ENCODE data around the gene LNP1.

LNP1 gene

DNA sequence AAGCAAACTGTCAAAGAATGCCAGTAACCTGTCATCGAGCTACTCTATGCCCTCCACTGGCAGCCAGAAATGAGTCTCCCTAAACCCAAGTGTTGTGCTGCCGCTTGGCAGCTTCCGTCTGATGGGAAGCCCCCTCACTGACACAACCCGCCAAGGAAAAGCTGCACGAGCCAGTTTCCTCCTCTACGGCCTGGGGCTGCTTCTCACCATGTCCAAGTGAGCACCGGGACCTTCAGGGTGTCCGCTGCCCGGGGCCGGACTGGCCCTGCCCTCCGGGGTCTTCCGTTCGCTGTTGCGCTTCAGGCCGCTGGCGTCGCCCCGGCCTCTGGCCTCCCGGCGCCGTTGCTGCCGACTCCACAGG is 940 bp upstream of the LNP1 start:
- no peak for DNase-seq

DNA sequence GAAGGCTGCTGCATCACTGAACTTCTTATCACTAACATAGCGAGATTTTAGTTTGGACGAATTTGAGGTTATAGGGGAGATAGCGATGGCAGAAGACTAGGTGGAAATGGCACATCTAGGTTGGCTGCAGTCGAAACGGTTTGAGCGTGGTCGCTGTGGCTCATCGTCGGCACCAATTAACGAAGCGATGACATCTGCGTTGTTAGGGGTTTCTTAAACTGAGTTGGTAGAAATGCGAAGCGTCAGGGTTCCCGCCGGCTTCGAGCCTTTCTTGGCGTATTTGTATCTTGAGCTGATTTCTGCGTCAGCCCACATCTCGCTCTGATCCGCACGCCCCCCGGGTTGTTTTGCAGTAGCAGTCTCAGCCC is 319 bp downstream of the LNP1 start:
- DNase-seq = peak in 1 of 2 experiments; percentile 60

GRCh38 chr3:100402256-100402655 is 917 bp downstream of the LNP1 start:
- DNase-seq = no peak

GRCh38 chr3:100402891-100403290 is 1.6 kb downstream of the LNP1 start:
- DNase-seq = no peak

DNA sequence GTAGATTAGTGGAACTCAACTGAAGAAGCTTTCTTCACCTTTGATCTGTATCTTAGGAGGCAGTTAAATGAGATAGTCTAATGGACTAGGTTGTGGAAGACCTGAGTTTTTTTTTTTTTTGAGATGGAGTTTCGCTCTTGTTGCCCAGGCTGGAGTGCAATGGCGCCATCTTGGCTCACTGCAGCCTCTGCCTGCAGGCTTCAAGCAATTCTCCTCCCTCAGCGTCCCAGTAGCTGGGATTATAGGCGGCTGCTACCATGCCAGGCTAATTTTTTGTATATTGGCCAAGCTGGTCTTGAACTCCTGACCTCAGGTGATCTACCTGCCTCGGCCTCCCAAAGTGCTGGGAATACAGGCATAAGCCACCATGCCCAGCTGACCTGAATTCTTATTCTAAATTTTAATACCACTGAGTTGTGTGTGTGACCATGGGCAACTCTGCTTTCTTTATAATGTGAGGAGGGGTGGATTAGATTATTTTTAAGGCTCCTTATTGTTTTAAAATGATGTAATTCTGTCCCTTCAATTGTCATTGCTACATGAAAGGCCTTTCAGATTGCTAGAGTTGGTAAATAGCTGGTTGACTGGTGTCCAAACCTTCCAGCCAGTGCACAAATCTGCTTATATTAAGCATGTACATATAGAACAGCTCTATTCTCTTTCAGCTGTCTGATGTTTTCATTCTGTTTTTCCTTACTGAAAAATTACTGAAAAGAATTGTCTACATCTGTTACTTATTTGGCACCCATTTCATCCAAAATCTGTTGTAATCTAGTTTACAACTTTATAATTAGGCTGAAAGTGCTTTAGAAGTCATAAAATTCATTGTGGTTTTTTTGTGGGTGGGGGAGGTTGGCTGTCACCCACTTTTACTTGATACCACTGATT is 2.3 kb downstream of the LNP1 start:
- DNase-seq = no peak

DNA sequence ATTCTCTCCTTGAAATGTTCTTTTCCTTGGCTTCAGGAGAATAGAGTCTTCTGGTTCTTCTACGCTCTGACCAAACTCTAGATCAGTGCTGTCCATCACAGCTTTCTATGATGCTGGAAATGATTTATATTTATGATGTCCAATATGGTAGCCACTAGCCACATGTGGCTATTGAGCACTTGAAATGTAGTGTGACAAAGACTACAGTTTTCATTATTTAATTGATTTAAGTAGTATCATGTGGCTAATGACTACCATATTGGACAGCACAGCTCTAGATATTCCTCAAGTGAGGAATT is 2.9 kb downstream of the LNP1 start:
- no peak for DNase-seq

DNA sequence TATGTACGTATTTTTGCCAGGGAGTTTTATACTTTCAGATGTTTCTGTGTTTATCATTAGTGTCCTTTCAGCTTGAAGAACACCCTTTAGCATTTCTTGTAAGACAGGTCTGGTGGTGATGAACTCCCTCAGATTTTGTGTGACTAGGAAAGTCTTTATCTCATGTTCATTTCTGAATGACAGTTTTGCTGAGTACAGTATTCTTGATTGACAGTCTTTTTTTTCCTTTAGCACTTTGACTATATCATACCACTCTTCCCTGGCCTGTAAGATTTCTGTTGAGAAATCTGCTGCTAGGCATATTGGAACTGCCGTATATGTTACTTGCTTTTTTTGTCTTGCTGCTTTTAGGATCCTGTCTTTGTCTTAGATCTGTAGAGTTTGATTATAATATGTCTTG is 5.8 kb downstream of the LNP1 start:
- no peak for DNase-seq

GRCh38 chr3:100407977-100408532 is 6.7 kb downstream of the LNP1 start:
- no peak for DNase-seq

GRCh38 chr3:100411091-100411982 is 10.0 kb downstream of the LNP1 start:
- no peak for DNase-seq

- DNase-seq = no peak
These were observed 11.7 kb downstream of the LNP1 start for GRCh38 chr3:100412912-100413590.

GRCh38 chr3:100413613-100414012 is 12.3 kb downstream of the LNP1 start:
- DNase-seq = no peak

DNA sequence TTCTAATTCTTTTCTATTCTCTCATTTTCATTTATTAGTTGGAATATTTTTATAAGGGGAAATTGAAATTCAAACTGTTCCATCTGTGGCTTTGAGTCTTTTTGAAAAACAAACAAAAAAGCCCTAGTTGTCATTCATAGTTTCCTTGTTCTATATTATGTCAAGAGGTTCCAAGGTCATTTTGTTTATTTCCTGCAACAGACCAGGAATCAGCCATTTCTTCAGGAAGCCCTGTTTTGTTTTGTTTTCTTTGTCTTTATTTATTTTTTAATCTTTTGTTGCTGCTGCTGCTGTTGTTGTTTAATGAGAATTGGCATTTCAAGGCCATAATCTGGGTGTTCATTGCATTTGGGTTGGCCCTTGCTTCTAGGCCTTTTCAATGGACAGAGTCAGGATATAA is 14.8 kb downstream of the LNP1 start:
- no peak for DNase-seq

GRCh38 chr3:100416863-100417262 is 15.5 kb downstream of the LNP1 start:
- no peak for DNase-seq

GRCh38 chr3:100419406-100419805 is 18.1 kb downstream of the LNP1 start:
- DNase-seq = no peak

GRCh38 chr3:100420885-100421284 is 19.5 kb downstream of the LNP1 start:
- no peak for DNase-seq

- DNase-seq = no peak
These were observed 22.3 kb downstream of the LNP1 start for GRCh38 chr3:100423611-100424010.

DNA sequence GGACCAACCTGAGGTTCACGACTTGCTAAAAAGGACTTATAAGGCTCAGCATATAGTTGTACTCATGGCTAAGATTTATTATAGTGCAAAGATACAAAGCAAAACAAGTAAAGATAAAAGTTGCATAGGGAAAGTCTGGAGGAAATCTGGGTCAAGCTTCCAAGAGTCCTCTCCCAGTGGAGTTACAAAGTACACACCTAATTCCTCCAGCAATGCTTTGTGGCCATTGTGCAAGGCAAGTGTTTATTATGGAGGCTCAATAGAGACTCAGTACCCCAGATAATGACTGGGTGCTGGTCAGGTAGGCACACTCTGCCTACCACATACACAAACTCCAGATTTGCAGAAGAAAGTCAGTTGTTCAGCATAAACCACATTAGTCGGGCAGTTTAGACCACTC is 22.9 kb downstream of the LNP1 start:
- no peak for DNase-seq

DNA sequence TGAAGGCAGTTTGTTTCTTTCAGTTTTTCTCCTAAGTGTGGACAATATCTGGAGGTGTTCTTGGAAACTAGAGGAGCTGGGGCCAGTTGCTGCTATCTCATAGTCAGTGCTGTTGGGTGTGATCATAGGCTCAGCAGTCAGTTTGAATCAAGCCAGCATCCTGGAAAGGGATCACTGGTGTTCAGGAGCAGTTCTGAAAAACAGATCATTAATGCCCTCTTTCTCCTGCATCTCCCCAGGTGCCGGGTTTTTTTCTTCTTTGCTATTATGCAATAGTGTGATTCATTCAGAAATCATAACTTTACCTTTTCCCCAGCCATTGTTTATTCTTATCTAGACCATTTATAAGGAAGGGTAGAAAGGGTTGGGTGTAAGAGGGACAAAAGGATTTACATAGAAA is 24.0 kb downstream of the LNP1 start:
- DNase-seq = no peak

- DNase-seq = no peak
These were observed 24.8 kb downstream of the LNP1 start for GRCh38 chr3:100426067-100426682.

DNA sequence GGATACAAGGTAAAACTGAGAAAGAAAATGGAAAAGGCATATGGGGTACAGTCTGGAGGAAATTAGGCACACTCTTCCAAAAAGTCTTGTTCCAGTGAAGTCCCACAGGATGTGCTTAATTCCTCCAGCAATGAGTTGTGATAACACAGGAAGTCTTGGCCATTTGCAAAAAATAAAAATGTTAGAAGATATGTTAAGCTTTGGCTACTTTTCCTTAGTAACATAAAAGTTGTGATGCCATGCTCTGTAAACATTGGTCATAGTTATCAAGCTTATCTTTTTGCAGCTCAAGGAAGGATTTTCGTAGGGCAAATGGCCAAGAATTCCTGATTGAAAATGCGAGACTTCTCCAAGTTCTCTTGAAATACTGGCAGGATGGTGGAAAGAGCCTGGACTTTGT is 26.4 kb downstream of the LNP1 start:
- DNase-seq = no peak

- no peak for DNase-seq
These were observed 27.9 kb downstream of the LNP1 start for GRCh38 chr3:100429187-100429716.

- no peak for DNase-seq
These were observed 35.6 kb downstream of the LNP1 start for GRCh38 chr3:100436951-100437350.
